ENCODE measurements around the gene PTPN21.
A peak's percentile ranks its signal among the peaks of the same experiment; 100 is the strongest.

The PTPN21 gene

GRCh38 chr14:88470542-88471440 is 84.0 kb downstream of the PTPN21 start:
- Histone ChIP-seq H3K4me1 (no peaks in the 10 kb centered on the region; the same call in 1 of the 2 replicates), H3K36me3 (no peaks in the 10 kb centered on the region), H3K4me3 (ENCODE audit: low read depth, low read length) (no peak overlapping the region), H3K27me3 (no peaks in the 10 kb centered on the region), H3K9me3 (no peaks in the 10 kb centered on the region)
- no peak for TF ChIP-seq CTCF (IDR thresholded peaks at IDR 0.05; ENCODE audit: low read depth, low read length)
- DNase-seq: no peak

- no peak for TF ChIP-seq CTCF (IDR thresholded peaks at IDR 0.05; ENCODE audit: low read depth, low read length)
- no peaks in the 10 kb centered on the region for H3K36me3 ChIP-seq
- no peaks in the 10 kb centered on the region; the same call in 1 of the 2 replicates for H3K4me1 ChIP-seq
- H3K27me3 ChIP-seq: no peaks in the 10 kb centered on the region
- no peak for DNase-seq
- no peaks in the 10 kb centered on the region for H3K9me3 ChIP-seq
- no peak overlapping the region for H3K4me3 ChIP-seq (ENCODE audit: low read depth, low read length)
These were observed 86.4 kb downstream of the PTPN21 start for GRCh38 chr14:88468406-88468805.

- DNase-seq: no peak
- H3K4me3 ChIP-seq (ENCODE audit: low read depth, low read length): no peak overlapping the region
- H3K36me3 ChIP-seq: no peaks in the 10 kb centered on the region
- TF ChIP-seq CTCF (IDR thresholded peaks at IDR 0.05; ENCODE audit: low read depth, low read length): peak; percentile 57
- no peaks in the 10 kb centered on the region for H3K4me1 ChIP-seq
- no peaks in the 10 kb centered on the region for H3K27me3 ChIP-seq
- no peaks in the 10 kb centered on the region; the same call in 1 of the 2 replicates for H3K9me3 ChIP-seq
These were observed 91.5 kb downstream of the PTPN21 start for GRCh38 chr14:88463318-88463717.

GRCh38 chr14:88454886-88455285 is 99.9 kb downstream of the PTPN21 start:
- no peaks in the 10 kb centered on the region for H3K27me3 ChIP-seq
- TF ChIP-seq CTCF (IDR thresholded peaks at IDR 0.05; ENCODE audit: low read depth, low read length): no peak
- H3K36me3 ChIP-seq: no peaks in the 10 kb centered on the region
- DNase-seq: no peak
- no peak overlapping the region for H3K4me3 ChIP-seq (ENCODE audit: low read depth, low read length)
- no peaks in the 10 kb centered on the region for H3K4me1 ChIP-seq
- no peaks in the 10 kb centered on the region for H3K9me3 ChIP-seq

GRCh38 chr14:88452231-88452630 is 102.6 kb downstream of the PTPN21 start:
- H3K27me3 ChIP-seq: no peaks in the 10 kb centered on the region
- H3K9me3 ChIP-seq: no peaks in the 10 kb centered on the region
- H3K4me1 ChIP-seq: no peaks in the 10 kb centered on the region
- H3K4me3 ChIP-seq (ENCODE audit: low read depth, low read length): no peak overlapping the region
- TF ChIP-seq CTCF (IDR thresholded peaks at IDR 0.05; ENCODE audit: low read depth, low read length): peak; percentile 4; the same call in 1 of the 2 replicates
- DNase-seq: peak; percentile 35
- no peaks in the 10 kb centered on the region for H3K36me3 ChIP-seq

- DNase-seq: no peak
- no peaks in the 10 kb centered on the region for H3K36me3 ChIP-seq
- no peaks in the 10 kb centered on the region for H3K27me3 ChIP-seq
- TF ChIP-seq CTCF (IDR thresholded peaks at IDR 0.05; ENCODE audit: low read depth, low read length): no peak
- H3K4me3 ChIP-seq (ENCODE audit: low read depth, low read length): no peak overlapping the region
- no peaks in the 10 kb centered on the region for H3K9me3 ChIP-seq
- no peaks in the 10 kb centered on the region for H3K4me1 ChIP-seq
These were observed 115.7 kb downstream of the PTPN21 start for GRCh38 chr14:88439088-88439487.

Data from BE2C (cell line).